Thyroid gland (tissue), 4 donors: Measurements from ENCODE around the gene USP46.

Experiments used
- CTCF ChIP-seq, 6 experiments: fragments of 200-600 bp in 3 of 6; fragments of 450-650 bp in 3 of 6; sonication (generic) in 3 of 6; IDR thresholded peaks; one replicate each; pipeline ENCODE4 v1.5.1; 2016 to 2019; ENCODE audit warnings: antibody characterized with exemption in 6 of 6, mild to moderate bottlenecking in 2 of 6, inconsistent platforms in 1 of 6, moderate library complexity in 1 of 6
- POLR2A ChIP-seq, 2 donors: fragments of 450-650 bp; IDR thresholded peaks; one replicate each; pipeline ENCODE4 v1.6.1; 2017; ENCODE audit warnings: antibody characterized with exemption in 2 of 2, mild to moderate bottlenecking in 2 of 2, moderate library complexity in 1 of 2

- TF ChIP-seq CTCF (IDR thresholded peaks at IDR 0.05), result no peak
- TF ChIP-seq POLR2A (IDR thresholded peaks at IDR 0.05), result no peak
Measured at GRCh38 chr4:52595001-52595400, 64.1 kb downstream of the USP46 start.
